T-helper 17 cell (primary cell): Measurements from ENCODE around the gene ZMYM3. TPM values are rescaled to one million over a fixed set of nuclear protein-coding genes. Genes with fewer than 3 reads are reported as not detected.
"Not testable (repeated sequence)": the region's sequence is repeated elsewhere in the genome, so short reads cannot be mapped to it uniquely, and the experiment has no call there.

Experiments
- ATAC-seq: fragments of 150-1000 bp; cut with Tn5 transposase; 2 replicates; pipeline ENCODE4 v1.10.0; 2021; ENCODE audit warnings: mild to moderate bottlenecking, moderate library complexity
- DNase-seq, 3 donors: peaks; one replicate each; pipeline versions ENCODE4 v3.0.0 to v3.0.0-alpha.2; 2020 to 2021
- H3K9me3 ChIP-seq: one replicate; pipeline ENCODE4 v1.7.0; 2013; ENCODE audit warnings: low read length, mild to moderate bottlenecking; ENCODE audit not compliant: control insufficient read depth, poor library complexity, severe bottlenecking
- H3K27ac Mint-ChIP-seq: one replicate; pipeline ENCODE4 v1.8.0; 2022; ENCODE audit warnings: mild to moderate bottlenecking, moderate library complexity, mixed read lengths
- H3K27me3 Mint-ChIP-seq: one replicate; pipeline ENCODE4 v1.8.0; 2022; ENCODE audit warnings: mixed read lengths
- H3K36me3 Mint-ChIP-seq: one replicate; pipeline ENCODE4 v1.8.0; 2022; ENCODE audit warnings: low read depth, mixed read lengths
- H3K4me1 Mint-ChIP-seq: one replicate; pipeline ENCODE4 v1.8.0; 2022; ENCODE audit warnings: mild to moderate bottlenecking, mixed read lengths
- H3K4me3 Mint-ChIP-seq: one replicate; pipeline ENCODE4 v1.8.0; 2022; ENCODE audit warnings: mild to moderate bottlenecking, moderate library complexity, mixed read lengths
- total RNA-seq, 4 donors: library from RNA in 2 of 4; stranded (reverse) in 2 of 4; gene quantifications; one replicate each; pipeline ENCODE4 v1.2.3 and lab custom pipeline; 2022 to 2026

The ZMYM3 gene
- total RNA-seq, 2 donors from 2014 or later = 15.2 to 18.1 TPM

- ATAC-seq (peak; percentile 50), DNase-seq (peak in 1 of 3 donors; percentile 31)
- Mint-ChIP-seq H3K27ac (peak overlapping the region; percentile 98), H3K4me1 (peaks cover 4% of the 10 kb centered on the region), H3K4me3 (peak overlapping the region; percentile 98), H3K27me3 (no peaks in the 10 kb centered on the region), H3K36me3 (peaks cover 2% of the 10 kb centered on the region)
- H3K9me3 ChIP-seq = no peaks in the 10 kb centered on the region
Observed at GRCh38 chrX:71282514-71283402, 28.8 kb upstream of the ZMYM3 start.

DNA sequence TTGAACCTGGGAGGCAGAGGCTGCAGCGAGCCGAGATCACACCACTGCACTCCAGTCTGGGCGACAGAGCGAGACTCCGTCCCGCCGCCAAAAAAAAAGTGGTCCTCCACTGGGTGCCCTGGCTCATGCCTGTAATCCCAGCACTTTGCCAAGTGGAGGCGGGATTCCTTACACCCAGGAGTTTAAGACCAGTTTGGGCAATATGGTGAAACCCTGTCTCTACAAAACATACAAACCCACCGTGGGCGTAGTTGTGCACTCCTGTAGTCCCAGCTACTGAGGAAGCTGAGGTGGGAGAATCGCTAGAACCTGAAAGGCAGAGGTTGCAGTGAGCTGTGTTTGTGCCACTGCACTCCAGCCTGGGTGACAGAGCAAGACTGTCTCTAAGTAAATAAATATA, 27.4 kb upstream of the ZMYM3 start:
- H3K4me3 Mint-ChIP-seq, ATAC-seq, H3K4me1 Mint-ChIP-seq, H3K36me3 Mint-ChIP-seq, H3K9me3 ChIP-seq, DNase-seq, H3K27ac Mint-ChIP-seq, H3K27me3 Mint-ChIP-seq: not testable (repeated sequence)

DNA sequence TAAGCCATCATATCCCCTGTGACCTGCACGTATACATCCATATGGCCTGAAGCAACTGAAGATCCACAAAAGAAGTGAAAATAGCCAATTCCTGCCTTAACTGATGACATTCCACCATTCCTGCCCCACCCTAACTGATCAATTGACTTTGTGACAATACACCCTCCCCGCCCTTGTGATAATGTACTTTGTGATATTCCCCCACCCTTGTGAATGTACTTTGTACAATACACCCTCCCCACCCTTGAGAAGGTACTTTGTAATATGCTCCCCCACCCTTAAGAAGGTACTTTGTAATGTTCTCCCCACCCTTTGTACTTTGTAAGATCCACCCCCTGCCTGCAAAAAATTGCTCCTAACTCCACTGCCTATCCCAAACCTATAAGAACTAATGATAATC, 18.4 kb upstream of the ZMYM3 start:
- DNase-seq, H3K4me1 Mint-ChIP-seq, H3K36me3 Mint-ChIP-seq, H3K9me3 ChIP-seq, H3K27me3 Mint-ChIP-seq, H3K27ac Mint-ChIP-seq, ATAC-seq: not testable (repeated sequence)
- peak overlapping the region; percentile 7 for H3K4me3 Mint-ChIP-seq

GRCh38 chrX:71269801-71270395, 16.0 kb upstream of the ZMYM3 start:
- no peaks in the 10 kb centered on the region for H3K4me1 Mint-ChIP-seq
- ATAC-seq = no peak
- H3K27ac Mint-ChIP-seq = no peak overlapping the region

GRCh38 chrX:71268624-71269023, 14.7 kb upstream of the ZMYM3 start:
- H3K36me3 Mint-ChIP-seq, H3K27ac Mint-ChIP-seq, H3K27me3 Mint-ChIP-seq, H3K9me3 ChIP-seq, H3K4me1 Mint-ChIP-seq, H3K4me3 Mint-ChIP-seq, ATAC-seq, DNase-seq: not testable (repeated sequence)

More at GRCh38 chrX:71269801-71270395, 16.0 kb upstream of the ZMYM3 start:
- no peaks in the 10 kb centered on the region for H3K9me3 ChIP-seq
- no peak for DNase-seq
- H3K27me3 Mint-ChIP-seq = no peaks in the 10 kb centered on the region
- peaks cover 2% of the 10 kb centered on the region for H3K36me3 Mint-ChIP-seq
- H3K4me3 Mint-ChIP-seq = no peak overlapping the region

DNA sequence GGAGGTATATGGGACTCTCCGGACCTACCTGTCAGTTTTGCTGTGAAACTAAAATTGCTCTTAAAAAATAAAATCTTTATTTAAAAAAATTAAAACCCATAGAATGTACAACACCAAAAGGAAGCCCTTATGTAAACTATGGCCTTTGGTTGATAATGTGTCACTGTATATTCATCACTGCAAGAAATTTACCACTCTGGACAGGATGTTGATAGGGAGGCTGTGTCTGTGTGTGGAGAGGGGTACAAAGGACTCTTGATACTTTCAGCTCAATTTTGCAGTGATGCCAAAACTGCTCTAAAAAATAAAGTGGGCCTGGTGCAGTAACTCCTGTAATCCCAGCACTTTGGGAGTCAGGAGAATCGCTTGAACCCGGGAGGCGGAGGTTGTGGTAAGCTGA, 2.9 kb upstream of the ZMYM3 start:
- no peak for ATAC-seq
- no peaks in the 10 kb centered on the region for H3K27me3 Mint-ChIP-seq
- H3K4me3 Mint-ChIP-seq = no peak overlapping the region

GRCh38 chrX:71256051-71256450, 2.1 kb upstream of the ZMYM3 start:
- DNase-seq (no peak), ATAC-seq (no peak)
- no peaks in the 10 kb centered on the region for H3K27me3 Mint-ChIP-seq
- no peaks in the 10 kb centered on the region for H3K9me3 ChIP-seq
- peak overlapping the region; percentile 93 for H3K27ac Mint-ChIP-seq
- H3K4me1 Mint-ChIP-seq = peaks cover 13% of the 10 kb centered on the region
- H3K4me3 Mint-ChIP-seq = peak overlapping the region; percentile 96
- H3K36me3 Mint-ChIP-seq = no peaks in the 10 kb centered on the region

More for the DNA sequence above, 2.9 kb upstream of the ZMYM3 start:
- Mint-ChIP-seq H3K4me1 (peaks cover 13% of the 10 kb centered on the region), H3K36me3 (no peaks in the 10 kb centered on the region), H3K27ac (no peak overlapping the region)
- H3K9me3 ChIP-seq = no peaks in the 10 kb centered on the region
- DNase-seq = no peak

GRCh38 chrX:71253253-71254091, 468 bp downstream of the ZMYM3 start:
- DNase-seq = peak; percentile 9 to 26 (median 14)
- Mint-ChIP-seq H3K27me3 (no peaks in the 10 kb centered on the region), H3K4me3 (peak overlapping the region; percentile 96), H3K36me3 (peaks cover 3% of the 10 kb centered on the region), H3K4me1 (peaks cover 15% of the 10 kb centered on the region), H3K27ac (peak overlapping the region; percentile 93)
- no peaks in the 10 kb centered on the region for H3K9me3 ChIP-seq
- no peak for ATAC-seq

DNA sequence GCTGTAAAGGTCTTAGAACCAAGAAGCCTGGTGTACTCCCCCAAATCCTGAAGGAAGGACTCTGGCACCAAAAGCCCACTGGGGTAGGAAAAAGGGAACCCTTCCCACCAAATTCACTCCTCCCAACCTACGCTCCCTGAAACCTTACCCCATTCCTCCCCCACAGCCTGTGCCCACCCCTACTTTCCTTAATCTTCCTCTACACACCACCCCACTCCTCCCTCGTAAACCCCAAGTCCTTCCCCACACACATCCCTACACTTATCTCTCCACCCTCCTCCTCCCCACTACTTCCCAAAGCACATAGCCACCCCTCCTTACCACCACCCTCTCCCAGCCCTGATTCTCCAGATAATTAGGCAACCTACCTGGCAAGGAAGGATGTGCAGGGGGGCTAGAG, 1.7 kb downstream of the ZMYM3 start:
- Mint-ChIP-seq H3K4me1 (peaks cover 15% of the 10 kb centered on the region), H3K4me3 (no peak overlapping the region), H3K27me3 (no peaks in the 10 kb centered on the region), H3K27ac (no peak overlapping the region), H3K36me3 (peaks cover 3% of the 10 kb centered on the region)
- DNase-seq (no peak), ATAC-seq (no peak)
- H3K9me3 ChIP-seq = no peaks in the 10 kb centered on the region

DNA sequence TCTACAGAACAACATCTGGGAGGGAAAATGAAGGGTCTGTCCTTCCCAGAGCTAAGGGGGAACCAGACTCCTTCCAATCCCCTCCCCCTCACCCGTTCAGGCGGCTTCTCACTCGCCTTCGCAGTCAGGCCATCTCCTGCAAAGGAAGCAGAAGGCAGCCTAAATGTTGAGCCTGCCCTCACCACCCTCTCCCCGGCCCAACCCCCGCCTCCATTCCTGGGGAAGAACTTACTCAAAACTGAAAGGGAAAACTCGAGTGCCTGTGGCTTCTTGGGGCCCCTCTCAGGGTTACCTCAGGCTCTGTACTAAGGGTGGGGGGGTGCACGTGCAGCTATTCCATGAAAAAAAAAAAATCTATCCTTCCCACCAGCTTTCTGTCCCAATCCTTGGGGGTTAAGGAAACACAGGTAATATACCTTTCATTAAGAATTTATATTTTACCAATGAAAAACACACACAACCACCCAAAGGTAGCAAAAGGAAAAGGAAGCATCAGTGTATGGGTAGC, 2.4 kb downstream of the ZMYM3 start:
- no peaks in the 10 kb centered on the region for H3K9me3 ChIP-seq
- Mint-ChIP-seq H3K27me3 (no peaks in the 10 kb centered on the region), H3K4me3 (no peak overlapping the region), H3K27ac (no peak overlapping the region), H3K36me3 (peaks cover 3% of the 10 kb centered on the region), H3K4me1 (peaks cover 15% of the 10 kb centered on the region)
- no peak for ATAC-seq
- DNase-seq = no peak

DNA sequence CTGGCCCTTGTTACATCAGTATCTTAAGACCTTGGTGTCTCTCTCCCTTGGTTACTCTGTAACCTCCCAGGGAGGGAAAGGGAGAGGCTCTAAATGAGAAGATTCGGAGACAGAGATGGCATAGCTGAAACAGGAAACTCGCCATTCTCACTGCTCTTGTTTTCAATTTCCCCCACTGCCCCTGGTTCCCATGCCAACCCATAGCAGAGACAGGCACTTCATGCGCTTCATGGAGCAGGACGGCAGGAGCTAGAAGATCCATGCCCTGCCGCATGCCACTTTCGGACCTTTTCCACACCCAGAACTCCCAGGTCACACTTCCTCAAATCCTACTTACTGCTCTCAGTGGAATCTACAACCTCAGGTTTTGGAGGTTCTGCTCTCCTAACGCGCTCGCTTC, 3.1 kb downstream of the ZMYM3 start:
- ATAC-seq (no peak), DNase-seq (no peak)
- no peaks in the 10 kb centered on the region for H3K27me3 Mint-ChIP-seq
- H3K4me1 Mint-ChIP-seq = peaks cover 15% of the 10 kb centered on the region
- no peaks in the 10 kb centered on the region for H3K9me3 ChIP-seq
- H3K4me3 Mint-ChIP-seq = no peak overlapping the region
- H3K27ac Mint-ChIP-seq = no peak overlapping the region
- H3K36me3 Mint-ChIP-seq = peaks cover 3% of the 10 kb centered on the region

DNA sequence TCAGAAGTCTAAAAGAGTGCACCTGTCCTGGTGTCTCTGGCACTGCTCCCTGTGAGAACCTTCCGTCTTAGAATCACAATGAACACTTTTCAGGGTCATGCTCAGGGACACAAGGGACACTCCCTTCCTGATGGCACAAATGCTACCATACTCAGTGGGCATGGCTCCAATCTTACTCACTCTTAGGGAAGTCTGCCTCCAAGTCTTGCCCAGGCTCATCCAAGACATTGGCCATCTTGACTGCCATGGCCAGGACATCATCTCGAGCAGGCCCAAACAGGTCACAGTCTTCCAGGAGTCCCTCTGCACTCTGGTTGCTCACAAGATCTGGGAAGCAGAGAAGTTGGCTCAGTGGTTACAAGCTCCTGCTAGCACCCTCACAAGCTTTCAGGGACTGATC, 8.8 kb downstream of the ZMYM3 start:
- DNase-seq = no peak
- Mint-ChIP-seq H3K4me1 (peaks cover 1% of the 10 kb centered on the region), H3K36me3 (peaks cover 8% of the 10 kb centered on the region), H3K27ac (no peak overlapping the region), H3K27me3 (no peaks in the 10 kb centered on the region), H3K4me3 (no peak overlapping the region)
- no peaks in the 10 kb centered on the region for H3K9me3 ChIP-seq
- no peak for ATAC-seq
